H7 (cell line): ENCODE data around the gene HAO2. TPM values are rescaled to one million over a fixed set of nuclear protein-coding genes. Genes with fewer than 3 reads are reported as not detected.

Source experiments
- DNase-seq: peaks from one replicate; pipeline ENCODE4 v3.0.0; 2012
- H3K27me3 ChIP-seq: 2 replicates; pipeline ENCODE4 v1.6.0; 2011; ENCODE audit warnings: mild to moderate bottlenecking, low read length; ENCODE audit not compliant: control insufficient read depth, insufficient read depth
- H3K36me3 ChIP-seq: replicated peaks from 2 replicates; pipeline ENCODE4 v1.5.1; 2011; ENCODE audit warnings: low read length; ENCODE audit not compliant: control insufficient read depth, insufficient read depth
- H3K4me3 ChIP-seq: 2 replicates; pipeline ENCODE4 v1.5.1; 2011; ENCODE audit warnings: low read depth, mild to moderate bottlenecking, control low read depth, low read length, moderate library complexity; ENCODE audit not compliant: insufficient read depth
- total RNA-seq: library from RNA; depleted of rRNA; stranded (reverse); fragments of >200 nt; shearing (Covaris generic); gene quantifications from 2 replicates; pipeline ENCODE4 v1.2.3, GENCODE V29; 2014; rRNA removed

The HAO2 gene
- total RNA-seq, result 0.38 and 1.2 TPM in 2 replicates

DNA sequence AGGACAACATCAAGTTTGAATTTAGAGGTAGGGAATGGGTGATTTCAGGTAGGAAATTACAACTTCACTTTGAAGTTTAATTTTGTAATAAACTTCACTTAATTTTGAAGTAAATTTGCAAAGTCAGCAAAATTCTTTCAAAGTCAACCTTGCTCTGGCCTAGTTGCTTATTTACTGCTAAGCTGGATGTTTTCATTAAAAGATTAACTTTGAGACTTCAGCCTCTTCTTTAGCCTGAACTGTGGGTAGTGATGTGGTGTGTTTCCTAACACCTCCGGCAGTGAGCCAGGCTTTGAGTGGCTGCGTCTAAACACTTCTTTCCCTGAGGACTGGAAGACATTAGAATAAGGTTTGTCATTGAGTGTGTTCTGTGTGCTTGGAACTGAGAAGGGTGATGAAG is at the start of gene HAO2:
Gene HAO2 (plus strand): TSS at position 232 of the 400 bp plus-strand sequence. CDS start 12,301 bp downstream, outside the sequence.
- no peaks in the 10 kb centered on the region; the same call in 1 of the 2 replicates for H3K27me3 ChIP-seq
- no peaks in the 10 kb centered on the region for H3K36me3 ChIP-seq
- DNase-seq, result no peak
- H3K4me3 ChIP-seq, result no peak within 1 kb of the TSS

DNA sequence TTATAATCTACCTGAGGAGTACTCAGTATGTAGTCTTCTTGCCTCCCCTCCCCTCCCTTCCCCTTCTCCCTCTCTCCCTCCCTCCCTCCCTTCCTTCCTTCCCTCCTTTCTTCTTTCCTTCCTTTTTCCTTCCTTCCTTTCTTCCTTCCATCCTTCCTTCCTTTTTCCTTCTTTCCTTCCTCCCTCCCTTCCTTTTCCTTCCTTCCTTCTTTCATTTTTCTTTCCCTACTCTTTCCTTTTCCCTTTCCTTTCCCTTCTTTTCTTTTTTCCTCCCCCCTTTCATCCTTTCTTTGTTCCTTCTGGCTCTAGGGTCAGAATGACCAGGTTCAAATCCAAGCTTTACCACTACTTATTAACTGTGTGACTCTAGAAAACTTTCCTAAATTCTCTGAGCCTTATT is 48.5 kb upstream of the HAO2 start:
- no peaks in the 10 kb centered on the region for H3K27me3 ChIP-seq
- no peaks in the 10 kb centered on the region for H3K36me3 ChIP-seq
- DNase-seq, result no peak
- H3K4me3 ChIP-seq, result no peak overlapping the region

DNA sequence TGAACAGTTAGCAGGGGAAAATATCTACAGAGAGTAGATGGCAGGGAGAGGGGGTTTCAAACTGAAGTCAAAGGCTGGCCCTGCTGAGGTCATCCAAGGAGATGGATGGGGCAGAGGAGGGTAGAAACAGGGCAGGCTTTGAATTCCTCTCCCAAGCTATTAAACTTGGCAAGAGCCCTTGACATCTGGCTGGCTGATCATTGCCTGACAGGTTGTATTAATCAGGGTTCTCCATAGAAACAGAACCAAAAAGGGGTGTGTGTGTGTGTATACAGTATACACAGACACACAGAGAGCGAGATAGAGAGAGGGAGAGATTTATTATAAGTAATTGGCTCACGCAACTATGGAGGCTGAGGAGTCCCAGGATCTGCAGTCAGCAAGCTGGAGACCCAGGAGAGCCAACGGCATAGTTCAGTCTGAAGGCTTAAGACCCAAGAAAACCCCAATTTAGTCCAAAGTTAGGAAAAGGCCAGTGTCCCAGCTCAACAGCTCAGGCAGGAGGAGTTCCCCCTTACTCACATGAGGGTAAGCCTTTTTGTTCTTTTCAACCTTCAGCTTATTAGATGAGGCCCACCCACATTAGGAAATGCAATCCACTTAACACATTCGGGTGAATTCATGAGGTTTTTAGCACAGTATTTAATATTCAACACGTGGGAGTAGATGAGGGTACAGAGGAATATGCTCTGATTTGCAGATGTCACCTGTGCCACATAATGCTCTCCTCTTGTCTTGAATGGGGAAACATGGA is 46.7 kb upstream of the HAO2 start:
- Histone ChIP-seq H3K27me3 (no peaks in the 10 kb centered on the region), H3K4me3 (no peak overlapping the region), H3K36me3 (no peaks in the 10 kb centered on the region)
- no peak for DNase-seq

DNA sequence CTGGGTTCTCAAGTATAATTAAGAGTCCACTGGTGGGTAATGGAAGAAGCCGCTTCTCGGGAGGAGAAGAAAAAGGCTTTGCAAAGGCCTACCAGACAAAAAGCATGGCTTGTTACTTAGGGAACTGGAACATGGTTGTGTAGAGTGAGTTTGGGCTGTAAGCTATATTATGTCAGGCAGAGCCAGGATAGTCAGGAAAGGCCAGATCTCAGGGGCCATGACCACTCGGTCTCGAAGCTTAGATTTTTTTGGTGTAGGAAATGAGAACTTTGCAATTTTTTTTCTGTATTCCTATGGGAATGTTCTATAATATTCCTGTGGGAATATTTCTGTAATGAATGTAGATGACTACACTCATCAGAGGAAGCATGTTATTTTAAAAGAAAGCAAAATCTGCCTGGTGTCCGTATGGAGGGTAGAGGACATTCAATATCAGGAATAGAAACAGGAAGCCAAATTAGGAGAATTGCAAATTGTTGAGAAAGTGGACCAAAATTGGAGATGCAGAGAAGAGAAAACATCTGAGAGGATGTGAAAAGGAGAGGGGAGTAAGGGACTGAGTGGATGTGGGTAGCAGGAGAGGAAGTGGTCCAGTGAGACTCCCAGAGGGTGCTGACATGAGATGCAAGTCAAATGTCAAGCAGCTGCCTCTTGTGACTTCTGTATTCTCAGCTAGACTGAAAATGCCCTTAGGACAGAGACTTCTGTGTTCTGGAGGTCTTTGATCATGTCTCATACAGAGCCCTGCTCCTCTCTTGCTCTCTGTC is 45.2 kb upstream of the HAO2 start:
- Histone ChIP-seq H3K27me3 (no peaks in the 10 kb centered on the region), H3K36me3 (no peaks in the 10 kb centered on the region), H3K4me3 (no peak overlapping the region)
- no peak for DNase-seq

DNA sequence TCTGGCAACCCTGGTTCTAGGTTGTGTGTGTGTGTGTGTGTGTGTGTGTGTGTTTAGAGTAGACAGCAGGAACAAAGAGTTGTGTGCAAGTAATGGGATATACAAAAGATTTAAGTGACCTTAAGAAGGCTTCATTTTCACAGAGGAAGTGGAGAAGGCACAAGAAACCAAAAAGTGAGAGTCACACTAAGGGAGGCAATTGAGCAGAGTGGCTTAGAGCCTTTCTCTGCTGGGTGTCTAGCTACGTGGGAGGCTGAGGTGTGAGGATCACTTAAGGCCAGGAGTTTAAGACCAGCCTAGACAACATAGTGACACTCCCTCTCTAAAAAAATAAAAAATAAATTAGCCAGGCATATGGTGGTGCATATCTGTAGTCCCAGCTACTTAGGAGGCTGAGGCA is 44.4 kb upstream of the HAO2 start:
- no peak overlapping the region for H3K4me3 ChIP-seq
- H3K27me3 ChIP-seq, result no peaks in the 10 kb centered on the region
- H3K36me3 ChIP-seq, result no peaks in the 10 kb centered on the region
- no peak for DNase-seq

DNA sequence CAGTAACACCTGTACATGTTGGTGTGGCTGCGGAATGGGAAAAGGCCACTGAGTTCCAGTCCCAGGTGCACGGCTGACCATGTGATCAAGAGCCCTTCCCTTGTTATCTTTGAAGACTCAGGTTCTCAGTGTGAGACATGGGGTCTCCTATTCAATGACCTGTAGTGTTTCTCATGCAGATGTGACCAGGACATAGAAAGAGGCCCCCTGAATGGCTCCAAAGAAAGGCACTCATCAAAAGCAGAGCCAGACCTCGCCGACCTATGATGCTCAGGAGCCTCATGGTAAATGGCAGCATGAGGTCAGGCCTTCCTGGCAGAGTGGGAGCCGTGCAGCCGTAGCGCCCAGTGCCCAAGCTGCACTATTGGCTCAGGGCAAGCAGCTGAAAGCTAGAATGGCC is 42.3 kb upstream of the HAO2 start:
- DNase-seq, result peak; percentile 40
- Histone ChIP-seq H3K36me3 (no peaks in the 10 kb centered on the region), H3K4me3 (no peak overlapping the region), H3K27me3 (no peaks in the 10 kb centered on the region)

DNA sequence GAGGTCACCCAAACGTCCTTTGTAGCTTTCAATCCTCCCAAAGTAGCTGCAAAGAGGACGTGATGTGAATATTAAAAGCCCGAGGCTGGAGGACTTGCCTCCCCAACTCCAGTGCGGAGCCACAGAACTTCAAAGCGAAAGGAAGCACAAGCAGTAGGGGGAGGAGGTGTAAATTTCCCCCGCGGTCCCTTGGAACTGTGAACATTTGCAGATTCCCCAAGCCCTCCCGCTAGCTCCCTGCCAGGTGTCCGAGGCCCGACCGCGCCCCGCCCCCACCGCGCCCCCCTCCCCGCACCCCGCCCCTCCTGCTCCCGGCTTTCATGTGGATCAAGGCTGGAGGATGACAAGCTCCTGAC is 41.5 kb upstream of the HAO2 start:
- H3K27me3 ChIP-seq, result no peaks in the 10 kb centered on the region
- peak; percentile 80 for DNase-seq

DNA sequence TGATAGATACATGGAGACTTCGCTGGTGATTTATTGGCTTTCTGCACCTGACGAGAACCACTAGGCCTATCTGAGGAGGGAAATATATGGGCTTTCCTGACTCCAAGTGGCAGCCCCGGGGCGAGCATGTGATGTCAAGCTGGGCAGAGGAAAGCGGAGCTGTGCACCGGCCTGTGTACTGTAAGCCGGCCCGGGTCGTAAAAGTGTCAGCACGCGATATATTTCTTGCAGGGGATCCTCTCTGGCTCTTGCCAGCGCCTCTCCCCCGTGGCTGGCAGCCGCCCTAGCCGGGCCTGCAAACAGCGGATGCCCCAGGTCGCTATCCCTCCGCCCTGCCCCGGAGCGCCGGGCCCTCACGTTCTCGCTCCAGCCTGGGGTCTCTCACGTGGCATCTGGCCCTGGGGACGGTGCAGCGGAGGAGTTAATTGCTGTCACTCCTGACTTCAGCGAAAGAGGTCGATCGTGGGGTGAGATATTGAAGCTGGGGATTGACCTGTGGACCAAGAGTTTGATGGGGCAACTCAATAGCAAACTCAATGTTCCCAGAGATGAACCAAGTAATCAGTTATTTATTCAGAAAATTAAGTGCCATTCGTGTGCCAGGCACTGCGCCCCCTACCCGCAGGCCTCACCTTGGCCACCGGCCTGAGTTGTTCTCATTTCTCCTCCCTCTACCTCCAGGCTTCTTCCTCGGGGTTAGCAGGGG is 41.0 kb upstream of the HAO2 start:
- peak overlapping the region; percentile 46 for H3K4me3 ChIP-seq
- DNase-seq, result peak; percentile 75
- H3K36me3 ChIP-seq, result no peaks in the 10 kb centered on the region
- no peaks in the 10 kb centered on the region for H3K27me3 ChIP-seq

More for the DNA sequence above, 41.5 kb upstream of the HAO2 start:
- Histone ChIP-seq H3K36me3 (no peaks in the 10 kb centered on the region), H3K4me3 (peak overlapping the region; percentile 46)

DNA sequence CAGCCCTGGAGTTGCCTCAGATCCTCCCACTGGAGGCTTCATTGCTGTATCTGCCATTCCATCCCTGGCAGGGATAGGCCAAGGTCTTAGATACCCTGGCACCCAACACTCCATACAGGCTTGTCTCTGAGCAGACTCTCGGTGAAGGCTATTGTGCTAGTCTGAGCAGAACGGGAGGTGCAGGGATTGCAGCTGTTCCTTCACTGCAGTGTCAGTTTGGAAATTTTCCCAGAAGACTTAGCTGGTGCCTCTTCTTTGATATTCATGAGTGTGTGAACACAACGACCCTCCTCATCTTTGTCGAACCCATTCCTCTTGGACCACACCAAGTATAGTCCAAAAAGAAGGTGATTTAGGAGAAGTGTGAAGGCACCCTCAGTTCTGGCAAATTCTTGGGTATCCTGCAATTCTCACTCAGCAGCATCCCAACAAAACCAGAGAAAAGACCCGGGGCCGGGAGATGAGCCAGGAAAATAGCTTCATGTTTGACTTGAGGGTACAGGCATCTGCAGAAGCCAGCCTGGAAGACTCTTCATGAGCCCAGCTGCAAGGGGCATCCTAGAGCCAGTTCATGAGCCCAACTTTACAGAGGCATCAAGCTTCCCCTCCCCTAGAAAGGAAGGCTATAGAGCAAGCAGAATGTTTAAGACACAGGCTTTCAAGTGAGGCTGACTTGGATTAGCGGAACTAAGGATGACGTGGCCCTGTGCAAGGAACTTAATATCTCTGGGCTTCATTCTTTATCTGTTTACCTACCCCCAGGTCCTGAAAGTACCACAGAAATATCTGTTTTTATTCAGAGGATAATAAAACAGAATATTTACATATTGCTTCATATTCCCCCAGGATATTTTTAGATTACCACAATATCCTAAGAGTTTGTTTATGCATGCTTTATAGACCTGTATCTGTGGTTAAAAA is 38.8 kb upstream of the HAO2 start:
- Histone ChIP-seq H3K27me3 (no peaks in the 10 kb centered on the region), H3K4me3 (no peak overlapping the region), H3K36me3 (no peaks in the 10 kb centered on the region)
- DNase-seq, result no peak

DNA sequence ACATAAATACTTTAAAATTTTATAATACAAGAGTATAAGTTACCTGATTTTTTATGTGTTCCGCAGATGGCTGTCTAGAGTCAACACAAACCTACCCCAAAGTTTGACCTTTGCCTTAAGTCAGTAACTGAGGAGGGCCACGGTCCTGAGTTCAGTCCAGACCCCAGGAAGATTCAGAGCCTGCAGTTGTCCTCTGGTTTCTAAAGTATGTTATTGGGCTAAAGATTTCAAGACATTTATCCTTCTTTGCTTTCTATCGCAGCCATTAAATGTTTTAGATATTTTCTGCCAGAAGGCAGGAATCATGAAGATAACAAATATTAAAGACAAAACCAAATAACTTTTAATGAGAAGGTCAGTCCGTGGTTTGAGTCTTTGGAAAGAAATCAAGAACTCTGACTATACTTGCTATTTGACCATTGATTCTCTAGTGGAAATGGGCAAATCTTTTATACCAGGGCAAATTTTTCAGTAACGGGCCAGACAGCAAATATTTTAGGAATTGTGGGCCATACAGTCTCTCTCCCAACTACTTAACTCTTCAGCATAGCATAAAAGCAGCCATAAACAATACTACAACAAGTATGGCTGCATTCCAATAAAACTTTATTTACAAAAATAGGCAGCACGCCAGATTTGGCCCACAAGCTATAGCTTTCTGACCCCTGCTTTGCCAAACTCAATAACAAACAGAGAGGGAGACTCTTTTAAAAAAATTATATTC is 38.0 kb upstream of the HAO2 start:
- Histone ChIP-seq H3K36me3 (no peaks in the 10 kb centered on the region), H3K27me3 (no peaks in the 10 kb centered on the region), H3K4me3 (no peak overlapping the region)
- no peak for DNase-seq

DNA sequence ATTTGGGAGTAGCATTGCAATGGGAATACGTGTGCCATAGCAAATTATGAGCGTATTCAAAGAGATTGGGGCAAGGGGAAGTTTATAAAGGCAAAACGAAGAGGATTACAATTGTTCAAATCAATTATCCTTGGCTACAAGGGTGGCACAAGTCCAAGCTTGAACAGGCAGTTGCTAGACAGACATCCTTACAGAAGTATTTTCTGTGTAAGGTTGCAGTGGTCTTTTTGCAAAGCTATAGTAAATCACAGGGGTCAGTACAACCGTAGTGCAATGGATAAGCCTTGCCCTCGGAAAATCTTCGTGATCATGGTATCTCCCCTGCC is 37.4 kb upstream of the HAO2 start:
- Histone ChIP-seq H3K4me3 (no peak overlapping the region), H3K27me3 (no peaks in the 10 kb centered on the region), H3K36me3 (no peaks in the 10 kb centered on the region)
- no peak for DNase-seq

DNA sequence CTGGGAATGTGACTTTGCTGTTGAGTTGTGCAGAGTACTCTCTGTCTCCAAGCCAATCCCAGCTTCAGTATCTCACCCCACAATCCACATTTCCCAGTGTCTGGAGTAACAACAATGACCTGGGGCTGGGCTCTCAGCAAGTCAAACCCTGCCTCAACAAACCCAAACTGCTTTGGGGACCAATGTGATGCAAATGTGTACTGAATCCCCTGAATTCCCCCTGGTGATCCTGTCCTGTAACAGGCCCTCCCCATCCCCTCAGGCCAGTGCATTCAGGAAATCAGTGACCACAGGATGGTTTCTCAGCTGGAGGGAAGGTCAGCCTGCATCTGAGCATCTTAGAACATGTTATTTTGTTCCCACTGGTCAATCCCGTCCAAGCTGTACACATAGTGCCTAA is 36.7 kb upstream of the HAO2 start:
- no peaks in the 10 kb centered on the region for H3K27me3 ChIP-seq
- no peaks in the 10 kb centered on the region for H3K36me3 ChIP-seq
- H3K4me3 ChIP-seq, result no peak overlapping the region
- DNase-seq, result peak; percentile 33

DNA sequence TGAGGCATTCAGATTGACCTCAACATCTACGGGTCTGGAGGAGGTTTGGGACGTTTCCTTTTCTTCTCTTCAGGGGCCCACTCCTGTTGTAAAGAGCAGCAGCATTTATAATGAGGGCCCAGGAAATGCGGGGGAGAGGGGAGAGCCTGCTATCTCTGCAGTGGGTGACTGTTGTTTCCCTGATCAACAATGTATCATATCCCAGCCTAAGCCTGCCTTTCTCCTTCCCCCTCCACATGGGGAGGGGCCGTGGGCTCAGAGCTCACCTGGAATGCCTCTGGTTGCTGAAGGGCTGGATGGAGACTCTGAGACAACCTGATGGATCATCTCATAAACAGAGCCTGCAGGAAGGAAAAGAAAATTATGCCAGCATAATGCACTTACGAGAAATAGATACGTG is 36.0 kb upstream of the HAO2 start:
- Histone ChIP-seq H3K4me3 (no peak overlapping the region), H3K27me3 (no peaks in the 10 kb centered on the region), H3K36me3 (no peaks in the 10 kb centered on the region)
- peak; percentile 43 for DNase-seq
